ENCODE results near the gene CDK5RAP3.
"Not testable (repeated sequence)": the region's sequence is repeated elsewhere in the genome, so short reads cannot be mapped to it uniquely, and the experiment has no call there.

The CDK5RAP3 gene

GRCh38 chr17:47980541-47980940 is 9.6 kb downstream of the CDK5RAP3 start:
- no peak for FAIRE-seq

- FAIRE-seq, result no peak
These were observed 10.5 kb downstream of the CDK5RAP3 start for GRCh38 chr17:47981462-47981861.

GRCh38 chr17:47982091-47982617 is 11.2 kb downstream of the CDK5RAP3 start:
- FAIRE-seq, result no peak

- FAIRE-seq, result no peak
These were observed 11.9 kb downstream of the CDK5RAP3 start for GRCh38 chr17:47982645-47983390.

GRCh38 chr17:47983492-47984223 is 12.7 kb downstream of the CDK5RAP3 start:
- FAIRE-seq, result no peak

- FAIRE-seq, result no peak
These were observed 15.6 kb downstream of the CDK5RAP3 start for GRCh38 chr17:47986520-47986919.

GRCh38 chr17:47987240-47987835 is 16.4 kb downstream of the CDK5RAP3 start:
- no peak for FAIRE-seq

- not testable (repeated sequence) for FAIRE-seq
These were observed 17.5 kb downstream of the CDK5RAP3 start for GRCh38 chr17:47988445-47988844.

- FAIRE-seq, result no peak
These were observed 18.2 kb downstream of the CDK5RAP3 start for GRCh38 chr17:47989159-47989558.

GRCh38 chr17:47989700-47990099 is 18.8 kb downstream of the CDK5RAP3 start:
- FAIRE-seq, result no peak

- no peak for FAIRE-seq
These were observed 20.2 kb downstream of the CDK5RAP3 start for GRCh38 chr17:47990962-47991731.

GRCh38 chr17:47992216-47992615 is 21.3 kb downstream of the CDK5RAP3 start:
- no peak for FAIRE-seq

GRCh38 chr17:47993031-47993564 is 22.2 kb downstream of the CDK5RAP3 start:
- no peak for FAIRE-seq

- FAIRE-seq, result no peak
These were observed 23.1 kb downstream of the CDK5RAP3 start for GRCh38 chr17:47993964-47994363.

- FAIRE-seq, result no peak
These were observed 23.8 kb downstream of the CDK5RAP3 start for GRCh38 chr17:47994724-47995123.

GRCh38 chr17:47995241-47995935 is 24.5 kb downstream of the CDK5RAP3 start:
- no peak for FAIRE-seq

- FAIRE-seq, result no peak
These were observed 25.3 kb downstream of the CDK5RAP3 start for GRCh38 chr17:47996201-47996600.

- no peak for FAIRE-seq
These were observed 26.7 kb downstream of the CDK5RAP3 start for GRCh38 chr17:47997586-47997985.

- FAIRE-seq, result no peak
These were observed 27.1 kb downstream of the CDK5RAP3 start for GRCh38 chr17:47998044-47998443.

- FAIRE-seq, result no peak
These were observed 28.7 kb downstream of the CDK5RAP3 start for GRCh38 chr17:47999582-47999981.

GRCh38 chr17:48001197-48001596 is 30.3 kb downstream of the CDK5RAP3 start:
- no peak for FAIRE-seq

GRCh38 chr17:48001657-48002056 is 30.7 kb downstream of the CDK5RAP3 start:
- not testable (repeated sequence) for FAIRE-seq
